ENCODE results near the gene GATAD2B. TPM values are rescaled to one million over a fixed set of nuclear protein-coding genes. Genes with fewer than 3 reads are reported as not detected.

GATAD2B gene
- total and polyA plus RNA-seq, 2 of the 4 experiments (the other 2 are of a cell fraction), result 3.8 to 6.2 TPM

- Histone ChIP-seq H3K36me3 (ENCODE audit: control insufficient read depth, insufficient read depth, low read length) (no peaks in the 10 kb centered on the region), H3K9me3 (ENCODE audit: control insufficient read depth, insufficient read depth, low read length) (no peaks in the 10 kb centered on the region), H3K14ac (replicated peaks; ENCODE audit: low read depth, low read length) (no peak overlapping the region), H2BK15ac (ENCODE audit: low read depth, low read length) (no peak overlapping the region), H2AK5ac (ENCODE audit: low read depth, low read length) (no peak overlapping the region), H3K9ac (ENCODE audit: low read depth, low read length) (no peak overlapping the region), H3K27me3 (ENCODE audit: control insufficient read depth, insufficient read depth, low read length) (no peaks in the 10 kb centered on the region), H2AK9ac (replicated peaks; ENCODE audit: low read depth, low read length, poor library complexity) (no peak overlapping the region), H3K56ac (ENCODE audit: extremely low read depth, insufficient read depth, low read length) (no peak overlapping the region), H3K79me1 (ENCODE audit: low read depth in 1 of 2, low read length in 2 of 2) (peaks cover 23 to 52% of the 10 kb centered on the region in 2 experiments), H2BK120ac (ENCODE audit: low read depth, low read length) (no peak overlapping the region), H2BK20ac (ENCODE audit: low read depth, low read length) (no peak overlapping the region), H3K9me1 (ENCODE audit: insufficient read depth, low read length) (0 out of 2 replicates have a peak, but pooled peaks cover 2% of the 10 kb centered on the region), H3K4me1 (ENCODE audit: control insufficient read depth, insufficient read depth, low read length) (no peaks in the 10 kb centered on the region), H3K4me3 (ENCODE audit: insufficient read depth, low read depth, low read length) (no peak overlapping the region), H3K4me2 (ENCODE audit: low read depth, low read length) (no peak overlapping the region), H3K23ac (ENCODE audit: low read depth, low read length) (no peak overlapping the region), H4K20me1 (ENCODE audit: insufficient read depth, low read length) (peaks cover 9% of the 10 kb centered on the region; the same call in 1 of the 2 replicates), H2AFZ (replicated peaks; ENCODE audit: low read length, poor library complexity) (no peak overlapping the region), H2BK5ac (ENCODE audit: low read depth, low read length, poor library complexity, severe bottlenecking) (no peak overlapping the region), H3K4ac (ENCODE audit: low read depth, low read length) (no peak overlapping the region), H3K27ac (ENCODE audit: insufficient read depth, low read length) (no peak overlapping the region; the same call in 1 of the 2 replicates), H4K91ac (ENCODE audit: insufficient read depth, low read depth, low read length) (no peak overlapping the region), H4K5ac (ENCODE audit: low read depth, low read length) (no peak overlapping the region), H3K18ac (ENCODE audit: low read depth, low read length) (no peak overlapping the region), H4K8ac (ENCODE audit: low read depth in 2 of 2, low read length in 2 of 2) (no peak overlapping the region)
- in situ Hi-C loops (cut with MboI; ENCODE audit: low sequenced_read_pairs) (no loop called here), intact Hi-C loops (cut with micrococcal nuclease) (no loop called here), dilution Hi-C loops (cut with HindIII; ENCODE audit: low sequenced_read_pairs, unreplicated experiment) (no loop called here)
- WGBS, 2 experiments (ENCODE audit: extremely low coverage in 2 of 2, insufficient read length in 1 of 2), result no CpG with 5 or more reads among the region's 3 CpGs
- POLR2A ChIA-PET (ENCODE audit: unreplicated experiment), result no interaction called here
- no TSS peak for BruUV-seq (replicated peaks)
- DNase-seq (peak; percentile 12), ATAC-seq (ENCODE audit: low read depth) (no peak)
- CTCF ChIA-PET, result no interaction called here
- TF ChIP-seq RAD21 (IDR thresholded peaks at IDR 0.05; ENCODE audit: low read length) (no peak), MAFK (IDR thresholded peaks at IDR 0.05; ENCODE audit: low read depth, low read length) (no peak), CHD1 (IDR thresholded peaks at IDR 0.05; ENCODE audit: low read depth, low read length) (no peak), MAZ (IDR thresholded peaks at IDR 0.05; ENCODE audit: borderline replicate concordance, low read depth, low read length) (no peak), USF2 (IDR thresholded peaks at IDR 0.05; ENCODE audit: low read depth, low read length) (no peak)
Observed at GRCh38 chr1:153842006-153842471, 80.7 kb downstream of the GATAD2B start.
